ENCODE results near the gene PGAM1. TPM values are rescaled to one million over a fixed set of nuclear protein-coding genes. Genes with fewer than 3 reads are reported as not detected.

Gene PGAM1
- total and polyA plus RNA-seq, 2 of the 13 experiments (the other 11 are each of a cell fraction or from before 2014, with no cell fraction given): 354 to 483 TPM

DNA sequence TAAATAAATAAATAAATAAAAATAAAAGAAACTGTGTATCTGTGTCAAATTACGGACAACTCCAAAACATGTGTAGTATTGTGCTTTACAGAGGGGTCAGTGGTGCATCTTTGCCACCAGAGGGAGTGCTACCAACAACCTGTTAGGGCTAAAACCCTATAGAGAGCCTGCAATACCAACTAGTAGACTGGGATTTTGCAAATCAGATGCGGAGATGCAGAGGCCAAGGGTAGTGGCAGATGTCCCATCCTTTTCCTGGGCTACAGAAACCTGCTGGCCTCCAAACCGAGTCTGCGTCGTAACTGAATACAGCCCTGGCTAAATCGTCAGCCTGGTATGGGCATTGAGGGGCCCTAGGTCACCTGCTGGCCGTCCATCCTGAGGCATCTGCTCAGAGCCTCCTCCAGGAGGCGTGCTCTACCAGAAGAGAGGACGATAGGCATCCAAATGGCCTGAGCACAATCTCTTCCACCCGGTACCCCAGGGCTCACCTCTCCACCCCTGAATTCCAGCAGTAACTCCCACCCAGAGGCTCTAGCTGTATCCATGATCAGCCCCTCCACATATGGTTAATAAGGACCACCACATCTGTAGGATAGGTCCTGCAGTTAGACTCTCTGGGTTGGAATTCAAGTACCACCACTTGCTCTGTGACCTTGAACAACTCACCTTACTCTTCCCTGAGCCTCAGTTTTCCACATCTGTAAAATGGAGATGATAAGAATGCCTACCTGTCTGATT lies 18.6 kb upstream of the PGAM1 start (continued):
- TF ChIP-seq, protein P1, sequence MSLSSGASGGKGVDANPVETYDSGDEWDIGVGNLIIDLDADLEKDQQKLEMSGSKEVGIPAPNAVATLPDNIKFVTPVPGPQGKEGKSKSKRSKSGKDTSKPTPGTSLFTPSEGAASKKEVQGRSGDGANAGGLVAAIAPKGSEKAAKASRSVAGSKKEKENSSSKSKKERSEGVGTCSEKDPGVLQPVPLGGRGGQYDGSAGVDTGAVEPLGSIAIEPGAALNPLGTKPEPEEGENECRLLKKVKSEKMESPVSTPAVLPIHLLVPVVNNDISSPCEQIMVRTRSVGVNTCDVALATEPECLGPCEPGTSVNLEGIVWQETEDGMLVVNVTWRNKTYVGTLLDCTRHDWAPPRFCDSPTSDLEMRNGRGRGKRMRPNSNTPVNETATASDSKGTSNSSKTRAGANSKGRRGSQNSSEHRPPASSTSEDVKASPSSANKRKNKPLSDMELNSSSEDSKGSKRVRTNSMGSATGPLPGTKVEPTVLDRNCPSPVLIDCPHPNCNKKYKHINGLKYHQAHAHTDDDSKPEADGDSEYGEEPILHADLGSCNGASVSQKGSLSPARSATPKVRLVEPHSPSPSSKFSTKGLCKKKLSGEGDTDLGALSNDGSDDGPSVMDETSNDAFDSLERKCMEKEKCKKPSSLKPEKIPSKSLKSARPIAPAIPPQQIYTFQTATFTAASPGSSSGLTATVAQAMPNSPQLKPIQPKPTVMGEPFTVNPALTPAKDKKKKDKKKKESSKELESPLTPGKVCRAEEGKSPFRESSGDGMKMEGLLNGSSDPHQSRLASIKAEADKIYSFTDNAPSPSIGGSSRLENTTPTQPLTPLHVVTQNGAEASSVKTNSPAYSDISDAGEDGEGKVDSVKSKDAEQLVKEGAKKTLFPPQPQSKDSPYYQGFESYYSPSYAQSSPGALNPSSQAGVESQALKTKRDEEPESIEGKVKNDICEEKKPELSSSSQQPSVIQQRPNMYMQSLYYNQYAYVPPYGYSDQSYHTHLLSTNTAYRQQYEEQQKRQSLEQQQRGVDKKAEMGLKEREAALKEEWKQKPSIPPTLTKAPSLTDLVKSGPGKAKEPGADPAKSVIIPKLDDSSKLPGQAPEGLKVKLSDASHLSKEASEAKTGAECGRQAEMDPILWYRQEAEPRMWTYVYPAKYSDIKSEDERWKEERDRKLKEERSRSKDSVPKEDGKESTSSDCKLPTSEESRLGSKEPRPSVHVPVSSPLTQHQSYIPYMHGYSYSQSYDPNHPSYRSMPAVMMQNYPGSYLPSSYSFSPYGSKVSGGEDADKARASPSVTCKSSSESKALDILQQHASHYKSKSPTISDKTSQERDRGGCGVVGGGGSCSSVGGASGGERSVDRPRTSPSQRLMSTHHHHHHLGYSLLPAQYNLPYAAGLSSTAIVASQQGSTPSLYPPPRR (CRISPR knock-in tag; IDR thresholded peaks at IDR 0.05; ENCODE audit: borderline replicate concordance): 0 out of 2 replicates have a peak, but pooled peaks have one; percentile 14
- TF ChIP-seq SP1 (IDR thresholded peaks at IDR 0.05) (no peak), SP1 (CRISPR knock-in tag; IDR thresholded peaks at IDR 0.05) (0 out of 2 replicates have a peak, but pooled peaks have one; percentile 29), ZNF629 (CRISPR knock-in tag; conservative IDR thresholded peaks at IDR 0.05) (peak; percentile 100), MIER3 (CRISPR knock-in tag; IDR thresholded peaks at IDR 0.05; ENCODE audit: borderline replicate concordance) (peak; percentile 17; the same call in 1 of the 2 replicates), ZFP82 (CRISPR knock-in tag; IDR thresholded peaks at IDR 0.05; ENCODE audit: borderline replicate concordance) (0 out of 2 replicates have a peak, but pooled peaks have one; percentile 16), KDM5A (IDR thresholded peaks at IDR 0.05; ENCODE audit: borderline replicate concordance, low read length) (peak; percentile 53; the same call in 1 of the 2 replicates), AHR (CRISPR knock-in tag; IDR thresholded peaks at IDR 0.05) (peak; percentile 80), ZBTB21 (CRISPR knock-in tag; IDR thresholded peaks at IDR 0.05) (0 out of 2 replicates have a peak, but pooled peaks have one; percentile 32), ESRRA (CRISPR knock-in tag; IDR thresholded peaks at IDR 0.05; ENCODE audit: low read depth) (peak; percentile 99), MED1 (CRISPR knock-in tag; IDR thresholded peaks at IDR 0.05) (peak; percentile 53), ELF3 (CRISPR knock-in tag; IDR thresholded peaks at IDR 0.05) (peak; percentile 47)
- TF ChIP-seq, protein P2, sequence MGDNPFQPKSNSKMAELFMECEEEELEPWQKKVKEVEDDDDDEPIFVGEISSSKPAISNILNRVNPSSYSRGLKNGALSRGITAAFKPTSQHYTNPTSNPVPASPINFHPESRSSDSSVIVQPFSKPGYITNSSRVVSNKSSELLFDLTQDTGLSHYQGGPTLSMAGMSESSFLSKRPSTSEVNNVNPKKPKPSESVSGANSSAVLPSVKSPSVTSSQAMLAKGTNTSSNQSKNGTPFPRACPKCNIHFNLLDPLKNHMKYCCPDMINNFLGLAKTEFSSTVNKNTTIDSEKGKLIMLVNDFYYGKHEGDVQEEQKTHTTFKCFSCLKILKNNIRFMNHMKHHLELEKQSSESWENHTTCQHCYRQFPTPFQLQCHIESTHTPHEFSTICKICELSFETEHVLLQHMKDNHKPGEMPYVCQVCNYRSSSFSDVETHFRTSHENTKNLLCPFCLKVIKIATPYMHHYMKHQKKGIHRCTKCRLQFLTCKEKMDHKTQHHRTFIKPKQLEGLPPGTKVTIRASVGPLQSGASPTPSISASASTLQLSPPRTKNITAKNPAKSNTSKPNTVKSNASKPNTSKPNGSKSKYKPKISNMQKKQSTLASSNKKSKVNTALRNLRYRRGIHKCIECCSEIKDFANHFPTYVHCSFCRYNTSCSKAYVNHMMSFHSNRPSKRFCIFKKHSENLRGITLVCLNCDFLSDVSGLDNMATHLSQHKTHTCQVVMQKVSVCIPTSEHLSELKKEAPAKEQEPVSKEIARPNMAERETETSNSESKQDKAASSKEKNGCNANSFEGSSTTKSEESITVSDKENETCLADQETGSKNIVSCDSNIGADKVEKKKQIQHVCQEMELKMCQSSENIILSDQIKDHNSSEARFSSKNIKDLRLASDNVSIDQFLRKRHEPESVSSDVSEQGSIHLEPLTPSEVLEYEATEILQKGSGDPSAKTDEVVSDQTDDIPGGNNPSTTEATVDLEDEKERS (CRISPR knock-in tag; IDR thresholded peaks at IDR 0.05): peak; percentile 60; the same call in 1 of the 2 replicates
- TF ChIP-seq, protein P3, sequence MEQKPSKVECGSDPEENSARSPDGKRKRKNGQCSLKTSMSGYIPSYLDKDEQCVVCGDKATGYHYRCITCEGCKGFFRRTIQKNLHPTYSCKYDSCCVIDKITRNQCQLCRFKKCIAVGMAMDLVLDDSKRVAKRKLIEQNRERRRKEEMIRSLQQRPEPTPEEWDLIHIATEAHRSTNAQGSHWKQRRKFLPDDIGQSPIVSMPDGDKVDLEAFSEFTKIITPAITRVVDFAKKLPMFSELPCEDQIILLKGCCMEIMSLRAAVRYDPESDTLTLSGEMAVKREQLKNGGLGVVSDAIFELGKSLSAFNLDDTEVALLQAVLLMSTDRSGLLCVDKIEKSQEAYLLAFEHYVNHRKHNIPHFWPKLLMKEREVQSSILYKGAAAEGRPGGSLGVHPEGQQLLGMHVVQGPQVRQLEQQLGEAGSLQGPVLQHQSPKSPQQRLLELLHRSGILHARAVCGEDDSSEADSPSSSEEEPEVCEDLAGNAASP (CRISPR knock-in tag; IDR thresholded peaks at IDR 0.05; ENCODE audit: borderline replicate concordance): peak; percentile 11; the same call in 1 of the 2 replicates
- TF ChIP-seq, protein P4, sequence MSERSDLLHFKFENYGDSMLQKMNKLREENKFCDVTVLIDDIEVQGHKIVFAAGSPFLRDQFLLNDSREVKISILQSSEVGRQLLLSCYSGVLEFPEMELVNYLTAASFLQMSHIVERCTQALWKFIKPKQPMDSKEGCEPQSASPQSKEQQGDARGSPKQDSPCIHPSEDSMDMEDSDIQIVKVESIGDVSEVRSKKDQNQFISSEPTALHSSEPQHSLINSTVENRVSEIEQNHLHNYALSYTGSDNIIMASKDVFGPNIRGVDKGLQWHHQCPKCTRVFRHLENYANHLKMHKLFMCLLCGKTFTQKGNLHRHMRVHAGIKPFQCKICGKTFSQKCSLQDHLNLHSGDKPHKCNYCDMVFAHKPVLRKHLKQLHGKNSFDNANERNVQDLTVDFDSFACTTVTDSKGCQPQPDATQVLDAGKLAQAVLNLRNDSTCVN (CRISPR knock-in tag; IDR thresholded peaks at IDR 0.05; ENCODE audit: borderline replicate concordance): peak; percentile 36; the same call in 1 of the 2 replicates
- TF ChIP-seq, protein P5, sequence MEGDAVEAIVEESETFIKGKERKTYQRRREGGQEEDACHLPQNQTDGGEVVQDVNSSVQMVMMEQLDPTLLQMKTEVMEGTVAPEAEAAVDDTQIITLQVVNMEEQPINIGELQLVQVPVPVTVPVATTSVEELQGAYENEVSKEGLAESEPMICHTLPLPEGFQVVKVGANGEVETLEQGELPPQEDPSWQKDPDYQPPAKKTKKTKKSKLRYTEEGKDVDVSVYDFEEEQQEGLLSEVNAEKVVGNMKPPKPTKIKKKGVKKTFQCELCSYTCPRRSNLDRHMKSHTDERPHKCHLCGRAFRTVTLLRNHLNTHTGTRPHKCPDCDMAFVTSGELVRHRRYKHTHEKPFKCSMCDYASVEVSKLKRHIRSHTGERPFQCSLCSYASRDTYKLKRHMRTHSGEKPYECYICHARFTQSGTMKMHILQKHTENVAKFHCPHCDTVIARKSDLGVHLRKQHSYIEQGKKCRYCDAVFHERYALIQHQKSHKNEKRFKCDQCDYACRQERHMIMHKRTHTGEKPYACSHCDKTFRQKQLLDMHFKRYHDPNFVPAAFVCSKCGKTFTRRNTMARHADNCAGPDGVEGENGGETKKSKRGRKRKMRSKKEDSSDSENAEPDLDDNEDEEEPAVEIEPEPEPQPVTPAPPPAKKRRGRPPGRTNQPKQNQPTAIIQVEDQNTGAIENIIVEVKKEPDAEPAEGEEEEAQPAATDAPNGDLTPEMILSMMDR (CRISPR knock-in tag; IDR thresholded peaks at IDR 0.05): peak; percentile 92

Data from HepG2 (cell line).